Measurements from ENCODE around the gene PEX16. TPM values are rescaled to one million over a fixed set of nuclear protein-coding genes. Genes with fewer than 3 reads are reported as not detected.
"Not testable (repeated sequence)": the region's sequence is repeated elsewhere in the genome, so short reads cannot be mapped to it uniquely, and the experiment has no call there.

PEX16 gene
- polyA plus RNA-seq, 10 donors: 7.6 to 13.9 (median 10.2) TPM

DNA sequence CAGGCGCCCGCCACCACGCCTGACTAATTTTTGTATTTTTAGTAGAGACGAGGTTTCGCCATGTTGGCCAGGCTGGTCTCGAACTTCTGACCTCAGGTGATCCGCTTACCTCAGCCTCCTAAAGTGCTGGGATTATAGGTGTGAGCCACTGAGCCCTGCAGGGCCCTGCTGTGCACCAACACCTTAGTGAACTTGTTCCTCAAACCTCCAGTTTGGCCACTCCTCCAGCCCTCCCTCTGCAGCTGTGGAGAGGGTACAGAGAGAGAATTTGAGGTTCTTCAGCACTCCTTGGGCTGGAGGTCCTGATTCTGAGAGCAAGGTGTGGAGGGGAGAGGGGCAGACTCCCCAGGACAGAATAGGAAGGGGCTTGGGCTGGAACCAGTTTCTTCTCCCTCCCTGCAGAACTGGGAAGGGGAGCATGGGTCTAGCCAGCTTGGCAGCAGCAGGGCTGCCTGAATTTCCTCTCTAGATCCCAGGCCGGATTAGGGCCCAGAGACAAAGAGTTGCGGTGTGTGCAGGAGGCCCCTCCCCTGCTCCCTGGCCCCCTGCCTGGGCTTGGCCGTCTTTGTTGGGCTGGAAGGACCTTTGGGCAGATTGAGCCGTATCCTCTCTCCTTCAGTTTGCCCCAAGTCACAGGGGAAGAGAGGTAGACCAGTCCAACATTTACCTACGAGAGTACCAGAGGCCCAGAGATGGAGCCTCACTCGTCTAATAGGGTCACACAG, 2.3 kb upstream of the PEX16 start:
- peak in 1 of 3 donors; percentile 21 for DNase-seq

GRCh38 chr11:45918962-45919675, 1.4 kb upstream of the PEX16 start:
- no peak for DNase-seq

DNA sequence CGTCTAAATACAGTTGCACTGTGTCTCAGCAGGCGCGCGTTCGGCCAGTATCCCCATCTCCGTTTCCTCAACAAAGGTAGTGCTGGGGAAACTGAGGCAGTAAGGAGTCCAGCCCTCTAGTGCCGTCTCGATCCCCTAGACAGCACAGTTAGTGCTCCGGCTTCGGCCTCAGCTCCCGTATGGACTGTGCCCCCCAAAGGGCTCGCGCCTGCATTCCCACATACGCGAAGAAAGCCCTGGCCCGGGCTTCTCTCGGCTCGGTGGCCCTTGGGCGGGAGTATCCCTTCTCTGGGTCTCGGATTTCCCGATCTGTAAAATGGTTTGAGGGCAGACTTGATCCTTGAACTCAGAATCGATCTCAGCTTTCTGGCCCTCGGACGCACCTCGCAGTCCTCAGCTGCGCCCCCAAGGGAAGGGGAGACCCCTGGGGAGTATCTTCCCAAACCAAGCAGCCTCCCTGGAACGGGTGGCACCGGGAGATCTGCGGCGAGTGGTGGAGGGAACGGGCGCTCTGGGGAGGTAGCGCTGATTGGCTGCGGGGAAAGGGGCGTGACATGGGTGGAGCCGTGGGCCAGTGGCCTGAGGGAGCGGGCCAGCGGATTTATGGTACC, 759 bp upstream of the PEX16 start:
- DNase-seq: peak; percentile 36 to 77 (median 58)

DNA sequence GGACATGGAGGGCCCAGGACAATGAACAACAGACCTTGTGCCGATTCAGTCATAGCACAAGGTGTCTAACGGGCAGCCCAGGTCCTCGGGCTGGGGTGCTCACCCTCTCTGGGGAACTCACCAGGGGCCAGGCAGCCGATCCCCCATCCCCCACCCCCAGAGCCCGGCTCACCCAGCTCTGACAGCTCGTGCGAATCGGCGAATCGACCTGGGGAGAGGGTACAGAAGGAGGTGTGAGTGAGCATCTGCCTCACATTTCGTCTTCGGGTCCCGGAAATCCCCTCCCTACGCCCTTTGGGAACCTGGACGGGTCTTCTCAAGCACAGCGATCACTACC, 423 bp downstream of the PEX16 start:
- no peak for DNase-seq

- no peak for DNase-seq
Observed at GRCh38 chr11:45915446-45915845, 2.2 kb downstream of the PEX16 start.

- no peak for DNase-seq
Observed at GRCh38 chr11:45913942-45914635, 3.6 kb downstream of the PEX16 start.

DNA sequence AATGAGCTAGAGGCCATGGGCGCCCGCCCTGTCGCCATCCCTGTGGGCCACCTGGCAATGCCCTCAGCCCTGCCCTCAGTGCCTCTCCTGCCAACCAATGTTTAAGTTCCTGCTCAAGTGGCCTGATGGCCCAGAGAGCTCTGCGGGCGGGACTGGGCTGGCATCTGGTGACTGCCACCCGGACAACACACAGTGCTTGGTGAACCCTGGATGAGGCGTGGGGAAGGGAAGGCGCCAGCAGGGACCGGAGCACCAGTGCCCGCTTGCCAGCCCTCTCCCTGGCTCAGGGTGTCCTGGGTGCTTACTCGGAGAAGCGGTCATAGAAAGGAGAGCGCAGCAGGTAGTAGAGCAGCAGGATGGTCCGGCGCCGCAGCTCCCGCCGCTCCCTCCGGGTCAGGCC, 4.2 kb downstream of the PEX16 start:
- DNase-seq: no peak

GRCh38 chr11:45910623-45911022, 7.1 kb downstream of the PEX16 start:
- DNase-seq: no peak

DNA sequence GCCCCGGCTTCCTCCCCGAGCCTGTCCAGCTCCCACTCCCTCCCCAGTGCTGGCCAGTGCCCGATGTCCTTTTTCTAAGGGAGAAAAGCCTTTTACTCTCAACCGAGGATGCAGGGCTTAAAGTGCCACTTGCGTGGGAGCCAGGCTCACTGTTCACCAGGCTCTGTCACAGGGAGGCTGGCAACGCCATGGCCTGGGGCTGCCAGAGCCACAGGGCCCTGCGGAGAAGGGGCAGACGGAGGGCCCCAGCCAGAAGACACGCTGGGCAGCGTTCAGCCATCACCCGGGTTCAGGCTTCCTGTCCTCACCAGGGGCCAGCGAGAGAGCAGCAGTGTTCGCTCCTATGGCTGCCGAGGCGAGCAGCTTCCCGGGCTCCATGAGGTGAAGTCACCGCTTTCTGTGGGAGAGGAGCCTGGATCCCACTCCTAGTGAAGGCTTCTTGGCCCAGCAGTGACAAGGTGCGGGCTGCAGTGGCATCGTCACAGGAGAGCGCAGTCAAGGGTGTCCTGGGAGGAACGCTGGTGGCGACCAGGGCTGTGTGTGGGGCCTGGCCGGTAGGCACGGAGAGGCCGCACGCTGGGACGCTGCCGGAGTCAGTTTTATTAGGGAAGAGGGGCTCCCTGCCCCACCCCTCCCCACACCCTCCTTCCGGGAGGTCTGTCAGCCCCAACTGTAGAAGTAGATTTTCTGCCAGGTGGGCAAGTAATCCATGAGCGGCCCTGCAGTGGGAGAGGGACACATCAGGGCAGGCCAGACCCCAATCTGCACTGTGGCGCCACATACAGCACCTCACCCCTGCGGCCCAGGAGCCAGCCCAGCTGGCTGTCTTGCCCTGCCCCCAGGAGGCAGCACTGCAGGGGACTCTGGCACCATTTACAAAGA, 7.8 kb downstream of the PEX16 start:
- DNase-seq: no peak

GRCh38 chr11:45907911-45908370, 9.7 kb downstream of the PEX16 start:
- DNase-seq: peak in 1 of 3 donors; percentile 19

DNA sequence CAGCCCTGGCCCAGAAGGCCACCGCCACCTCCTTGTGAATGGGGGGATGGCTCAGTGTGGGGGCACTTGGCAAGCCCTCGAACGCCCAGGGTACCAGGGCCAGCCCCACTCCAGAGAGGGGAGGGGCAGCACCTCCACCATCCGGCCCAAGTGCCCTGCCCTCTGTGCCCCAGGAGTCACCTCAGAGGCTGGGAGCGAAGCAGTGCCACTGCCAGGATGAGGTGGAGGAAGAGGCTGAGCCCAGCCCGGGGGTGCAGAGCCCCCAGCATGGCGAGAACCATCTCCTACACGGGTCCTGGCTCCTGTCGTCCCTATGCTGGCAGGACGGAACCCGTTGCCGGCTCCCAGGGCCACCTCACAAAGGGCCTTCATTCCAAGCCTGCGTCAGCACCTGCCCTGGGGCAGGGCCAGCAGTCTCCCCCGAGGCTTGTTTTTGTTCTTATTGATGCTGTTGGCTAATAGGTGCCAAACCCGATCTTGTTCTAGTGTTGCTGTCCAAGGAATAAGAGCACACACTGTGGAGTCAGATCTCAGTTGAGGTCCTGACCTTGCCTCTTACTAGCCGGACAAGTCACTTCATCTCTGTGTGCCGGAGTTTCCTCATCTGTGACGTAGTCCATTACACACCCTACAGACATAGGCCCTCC, 10.6 kb downstream of the PEX16 start, which contains the start of gene FREY1:
Gene FREY1 (minus strand): TSS at position 307 of the 647 bp plus-strand sequence. CDS start 26 bp downstream, at position 281.
- DNase-seq: peak in 1 of 3 donors; percentile 22

- peak in 1 of 3 donors; percentile 18 for DNase-seq
Observed at GRCh38 chr11:45906096-45906682, 11.5 kb downstream of the PEX16 start.

DNA sequence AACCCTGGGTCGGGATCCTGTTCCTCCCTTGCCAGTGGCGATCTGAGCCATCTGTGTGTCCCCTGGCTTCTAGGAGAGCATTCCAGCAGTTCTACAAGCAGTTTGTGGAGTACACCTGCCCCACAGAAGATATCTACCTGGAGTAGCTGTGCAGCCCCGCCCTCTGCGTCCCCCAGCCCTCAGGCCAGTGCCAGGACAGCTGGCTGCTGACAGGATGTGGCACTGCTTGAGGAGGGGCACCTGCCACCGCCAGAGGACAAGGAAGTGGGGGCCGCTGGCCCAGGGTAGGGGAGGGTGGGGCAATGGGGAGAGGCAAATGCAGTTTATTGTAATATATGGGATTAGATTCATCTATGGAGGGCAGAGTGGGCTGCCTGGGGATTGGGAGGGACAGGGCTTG, 12.1 kb downstream of the PEX16 start:
- DNase-seq: not testable (repeated sequence)

DNA sequence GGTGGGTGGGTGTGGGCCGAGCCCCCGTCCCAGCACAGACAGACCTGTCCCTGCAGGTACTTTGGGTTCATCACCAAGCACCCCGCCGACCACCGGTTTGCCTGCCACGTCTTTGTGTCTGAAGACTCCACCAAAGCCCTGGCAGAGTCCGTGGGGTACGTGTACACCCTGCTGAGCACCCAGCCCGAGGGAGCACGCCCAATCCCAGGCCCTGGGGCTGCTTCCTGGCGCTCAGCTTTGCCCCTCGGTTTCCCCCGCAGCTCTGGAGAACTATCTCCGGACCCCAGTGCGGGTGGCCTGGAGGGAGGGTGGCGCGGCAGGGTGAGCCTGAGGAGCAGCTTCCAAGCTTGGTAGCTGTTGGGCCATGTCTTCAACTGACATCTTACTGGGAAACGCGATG, 12.6 kb downstream of the PEX16 start:
- DNase-seq: no peak

GRCh38 chr11:45904309-45904915, 13.3 kb downstream of the PEX16 start:
- no peak for DNase-seq

- DNase-seq: no peak
Observed at GRCh38 chr11:45902452-45903380, 15.0 kb downstream of the PEX16 start.

GRCh38 chr11:45901626-45902025, 16.1 kb downstream of the PEX16 start:
- DNase-seq: no peak

DNA sequence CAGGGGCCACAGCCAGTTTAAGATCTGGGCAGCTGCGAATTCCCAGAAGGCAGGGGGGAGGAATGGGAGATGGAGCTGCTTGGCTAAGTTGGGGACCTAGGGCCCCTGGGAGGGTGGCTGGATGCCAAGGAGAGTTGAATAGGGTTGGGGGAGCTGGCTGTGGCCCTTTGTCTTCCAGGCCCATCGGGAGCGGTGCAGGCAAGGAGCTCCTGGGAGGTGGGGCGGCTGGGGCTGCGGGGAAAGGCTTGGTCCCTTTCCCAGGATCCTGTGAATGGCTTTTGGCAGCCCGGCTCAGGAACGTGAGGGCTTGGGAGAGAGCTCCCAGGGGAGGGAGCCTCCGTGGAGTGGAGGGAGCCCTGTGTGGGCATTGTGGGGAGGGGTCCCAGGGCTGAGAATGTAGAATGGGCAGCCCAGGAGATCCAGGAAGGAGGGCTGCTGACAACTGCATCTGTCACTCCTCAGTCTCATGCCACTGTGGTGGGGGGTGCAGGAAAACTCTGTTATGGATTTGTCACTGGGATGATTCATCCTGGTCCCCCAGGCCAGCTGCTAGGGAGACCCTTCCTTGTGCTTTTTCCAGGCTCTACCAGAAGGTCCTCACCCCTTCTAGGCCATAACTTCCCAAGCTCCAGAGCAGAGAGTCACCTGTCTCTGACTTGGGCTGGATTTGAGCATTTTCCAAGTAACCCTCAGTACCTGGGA, 16.6 kb downstream of the PEX16 start:
- peak in 1 of 3 donors; percentile 53 for DNase-seq

All from muscle of back (tissue), 11 donors.